GM10248 (cell line): ENCODE results near the gene HEMGN.

Experiments used
- CTCF ChIA-PET: fragments of 300-600 bp; sonication (Branson Sonifier 250); formaldehyde crosslinking; extraction: SDS; loops from one replicate; lab custom pipeline; 2021; ENCODE audit warnings: antibody characterized with exemption; lab: Yijun Ruan, JAX
- POLR2A ChIA-PET: fragments of 350-650 bp; sonication (Branson Sonifier 250); formaldehyde crosslinking; extraction: SDS; loops from one replicate; lab custom pipeline; 2020; ENCODE audit warnings: antibody characterized with exemption; lab: Yijun Ruan, JAX
- DNase-seq: peaks from one replicate; pipeline ENCODE4 v3.0.0; 2012; ENCODE audit errors: extremely low spot score
- TF ChIP-seq, protein P1 (sequence below): IDR thresholded peaks from 2 replicates; pipeline ENCODE4 v1.5.1; 2012; ENCODE audit warnings: mild to moderate bottlenecking, low read depth; ENCODE audit errors: extremely low read depth, missing control alignments, control extremely low read depth

The HEMGN gene

DNA sequence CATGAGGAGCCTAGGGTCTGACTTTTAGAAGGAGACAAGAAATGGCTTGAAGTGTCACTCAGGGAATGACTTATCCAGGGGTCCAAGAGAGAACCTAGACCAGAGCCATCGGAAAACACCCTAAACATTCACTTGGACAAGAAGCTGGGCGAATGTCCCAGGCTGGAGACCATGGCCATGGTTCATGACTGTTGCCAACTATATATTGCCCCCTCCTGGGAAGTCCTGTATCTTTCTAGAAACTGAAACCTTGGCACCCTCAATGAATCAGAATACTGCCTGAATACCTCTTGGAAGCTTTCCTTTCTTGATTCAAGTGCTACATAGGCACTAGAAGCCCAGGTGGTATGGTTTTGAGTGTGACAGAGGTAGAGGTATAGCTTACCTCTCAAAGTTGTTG lies 45.6 kb downstream of the HEMGN start:
- TF ChIP-seq, protein P1, sequence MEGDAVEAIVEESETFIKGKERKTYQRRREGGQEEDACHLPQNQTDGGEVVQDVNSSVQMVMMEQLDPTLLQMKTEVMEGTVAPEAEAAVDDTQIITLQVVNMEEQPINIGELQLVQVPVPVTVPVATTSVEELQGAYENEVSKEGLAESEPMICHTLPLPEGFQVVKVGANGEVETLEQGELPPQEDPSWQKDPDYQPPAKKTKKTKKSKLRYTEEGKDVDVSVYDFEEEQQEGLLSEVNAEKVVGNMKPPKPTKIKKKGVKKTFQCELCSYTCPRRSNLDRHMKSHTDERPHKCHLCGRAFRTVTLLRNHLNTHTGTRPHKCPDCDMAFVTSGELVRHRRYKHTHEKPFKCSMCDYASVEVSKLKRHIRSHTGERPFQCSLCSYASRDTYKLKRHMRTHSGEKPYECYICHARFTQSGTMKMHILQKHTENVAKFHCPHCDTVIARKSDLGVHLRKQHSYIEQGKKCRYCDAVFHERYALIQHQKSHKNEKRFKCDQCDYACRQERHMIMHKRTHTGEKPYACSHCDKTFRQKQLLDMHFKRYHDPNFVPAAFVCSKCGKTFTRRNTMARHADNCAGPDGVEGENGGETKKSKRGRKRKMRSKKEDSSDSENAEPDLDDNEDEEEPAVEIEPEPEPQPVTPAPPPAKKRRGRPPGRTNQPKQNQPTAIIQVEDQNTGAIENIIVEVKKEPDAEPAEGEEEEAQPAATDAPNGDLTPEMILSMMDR = no peak
- POLR2A ChIA-PET = no interaction called here
- no peak for DNase-seq
- CTCF ChIA-PET = interaction anchor here (1.0 to 7.1 kb wide), 7 partner anchors 8 to 32 kb away, joined by 3 to 111 read pairs (median 3); no protein-coding TSS in a partner anchor

DNA sequence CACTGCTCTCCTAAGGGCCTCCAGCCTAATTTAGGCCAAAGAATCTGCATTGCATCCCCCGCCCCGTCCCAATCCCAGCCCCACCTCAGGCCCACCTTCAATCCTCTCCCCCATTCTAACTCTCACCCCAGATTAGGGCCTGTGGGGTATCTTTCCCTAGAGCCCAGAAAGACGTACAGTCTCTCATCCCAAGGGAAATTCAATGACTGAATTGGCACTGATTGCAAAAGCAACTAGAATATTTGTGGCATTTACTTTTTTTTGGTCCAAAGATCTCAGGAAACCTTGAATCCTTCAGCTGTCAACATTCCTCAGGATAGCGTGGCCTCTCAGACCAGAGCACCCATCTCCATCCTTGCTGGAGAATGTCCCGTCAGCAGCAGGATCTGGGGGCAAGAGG lies 46.2 kb downstream of the HEMGN start:
- DNase-seq = no peak
- ChIA-PET POLR2A (no interaction called here), CTCF (interaction anchor here (1.2 to 7.1 kb wide), 9 partner anchors 9 to 32 kb away, joined by 3 to 111 read pairs (median 5); partner anchors contain the start of gene TRMO)
- TF ChIP-seq, protein P1 = no peak

DNA sequence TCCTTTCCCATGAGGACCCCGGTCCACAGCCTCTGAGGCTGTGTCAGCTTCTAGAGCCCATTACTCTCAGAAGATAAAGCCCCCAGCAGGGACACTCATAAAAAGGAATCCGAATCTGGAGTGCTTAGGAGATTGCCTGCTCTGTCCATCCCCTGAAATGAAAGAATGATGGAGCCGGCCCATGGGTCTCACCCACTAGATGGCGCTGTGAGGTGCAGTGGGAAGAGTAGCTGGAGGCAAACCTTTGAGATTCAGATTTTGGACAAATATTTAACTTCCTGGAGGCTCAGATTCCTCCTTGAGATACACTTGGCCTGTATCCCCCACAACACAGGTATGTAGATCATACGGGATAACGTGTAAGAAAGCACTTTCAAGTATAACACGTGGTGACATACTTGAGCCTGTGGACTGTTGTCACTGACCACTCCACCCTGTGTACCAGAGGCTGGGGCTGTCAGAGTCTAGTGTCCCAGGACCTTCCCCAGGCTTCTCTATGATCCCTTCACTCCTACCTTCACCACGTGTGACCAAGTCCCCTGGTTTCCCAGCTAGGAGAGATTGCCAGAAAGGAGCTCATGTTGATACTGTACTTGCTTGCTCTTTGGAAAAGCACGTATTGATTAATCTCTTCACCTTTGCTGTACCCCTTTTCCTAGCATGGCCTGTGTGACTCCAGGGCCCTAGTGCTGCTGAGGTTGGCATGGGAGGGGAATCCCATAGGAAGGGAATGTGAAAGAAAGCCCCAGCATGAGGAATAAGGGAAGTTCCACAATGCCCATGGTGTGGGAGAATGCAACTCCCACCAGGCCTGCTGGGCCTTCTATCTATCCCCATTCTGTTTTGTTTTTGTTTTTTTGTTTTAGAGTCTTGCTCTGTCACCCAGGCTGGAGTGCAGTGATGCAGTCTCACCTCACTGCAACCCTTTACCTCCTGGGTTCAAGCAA lies 47.8 kb downstream of the HEMGN start:
- TF ChIP-seq, protein P1 = peak; percentile 66
- CTCF ChIA-PET = interaction anchor here (0.6 to 7.1 kb wide), 37 partner anchors 9 to 886 kb away, joined by 3 to 111 read pairs (median 4); partner anchors contain the start of gene TRMO
- POLR2A ChIA-PET = interaction anchor here (1.3 kb wide), 1 partner anchor 29 kb away, joined by 8 read pairs; no protein-coding TSS in a partner anchor
- DNase-seq = peak; percentile 65

DNA sequence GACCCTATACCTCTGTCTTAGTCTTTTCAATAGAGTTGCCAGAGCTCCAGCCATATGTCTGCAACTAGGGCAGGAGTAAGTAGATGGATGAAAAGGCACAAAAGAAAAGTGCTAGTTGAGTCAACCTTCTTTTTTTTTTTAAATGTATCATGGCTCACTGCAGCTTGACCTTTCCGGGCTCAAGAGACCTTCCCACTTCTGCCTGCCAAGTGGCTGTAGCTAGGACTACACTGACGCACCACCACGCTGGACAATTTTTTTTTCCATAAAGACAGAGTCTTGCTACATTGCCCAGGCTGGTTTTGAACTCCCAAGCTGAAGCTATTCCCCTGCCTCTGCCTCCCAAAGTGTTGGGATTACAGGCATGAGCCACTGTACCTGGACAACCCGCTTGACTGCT lies 57.6 kb downstream of the HEMGN start:
- TF ChIP-seq, protein P1 = no peak
- ChIA-PET CTCF (interaction anchor here (1.3 to 1.7 kb wide), 4 partner anchors 8 to 15 kb away, joined by 3 to 7 read pairs (median 6); no protein-coding TSS in a partner anchor), POLR2A (interaction anchor here (0.6 kb wide), 1 partner anchor 13 kb away, joined by 4 read pairs; no protein-coding TSS in a partner anchor)
- no peak for DNase-seq
